ENCODE data around the gene DAG1.

The DAG1 gene

GRCh38 chr3:49552087-49552486 lies 82.0 kb downstream of the DAG1 start:
- TF ChIP-seq CTCF (IDR thresholded peaks at IDR 0.05; ENCODE audit: borderline replicate concordance, insufficient read depth, low read depth, low read length), result no peak
- H3K4me3 ChIP-seq (ENCODE audit: low read depth, low read length), result no peak overlapping the region

GRCh38 chr3:49553324-49553691 lies 83.2 kb downstream of the DAG1 start:
- no peak overlapping the region for H3K4me3 ChIP-seq (ENCODE audit: low read depth, low read length)
- TF ChIP-seq CTCF (IDR thresholded peaks at IDR 0.05; ENCODE audit: borderline replicate concordance, insufficient read depth, low read depth, low read length), result no peak

GRCh38 chr3:49553692-49554632 lies 83.9 kb downstream of the DAG1 start, which contains the start of gene BSN:
Gene BSN (plus strand): TSS chr3:49554477. CDS start chr3:49554603, 126 bp downstream.
- no peak for TF ChIP-seq CTCF (IDR thresholded peaks at IDR 0.05; ENCODE audit: borderline replicate concordance, insufficient read depth, low read depth, low read length)

GRCh38 chr3:49554633-49555265 lies 84.7 kb downstream of the DAG1 start:
- H3K4me3 ChIP-seq (ENCODE audit: low read depth, low read length), result peak overlapping the region; percentile 75
- TF ChIP-seq CTCF (IDR thresholded peaks at IDR 0.05; ENCODE audit: borderline replicate concordance, insufficient read depth, low read depth, low read length), result no peak

More at GRCh38 chr3:49553692-49554632, 83.9 kb downstream of the DAG1 start, which contains the start of gene BSN:
- peak within 1 kb of the TSS; percentile 75 for H3K4me3 ChIP-seq (ENCODE audit: low read depth, low read length)

- no peak for TF ChIP-seq CTCF (IDR thresholded peaks at IDR 0.05; ENCODE audit: borderline replicate concordance, insufficient read depth, low read depth, low read length)
- H3K4me3 ChIP-seq (ENCODE audit: low read depth, low read length), result no peak overlapping the region
Measured at GRCh38 chr3:49556500-49557275, 86.6 kb downstream of the DAG1 start.

- TF ChIP-seq CTCF (IDR thresholded peaks at IDR 0.05; ENCODE audit: borderline replicate concordance, insufficient read depth, low read depth, low read length), result peak; percentile 8; the same call in 1 of the 2 replicates
- H3K4me3 ChIP-seq (ENCODE audit: low read depth, low read length), result no peak overlapping the region
Measured at GRCh38 chr3:49563040-49563578, 93.0 kb downstream of the DAG1 start.

All from GM12875 (cell line).